ENCODE measurements around the gene MANF.
A peak's percentile ranks its signal among the peaks of the same experiment; 100 is the strongest.

MANF gene

DNA sequence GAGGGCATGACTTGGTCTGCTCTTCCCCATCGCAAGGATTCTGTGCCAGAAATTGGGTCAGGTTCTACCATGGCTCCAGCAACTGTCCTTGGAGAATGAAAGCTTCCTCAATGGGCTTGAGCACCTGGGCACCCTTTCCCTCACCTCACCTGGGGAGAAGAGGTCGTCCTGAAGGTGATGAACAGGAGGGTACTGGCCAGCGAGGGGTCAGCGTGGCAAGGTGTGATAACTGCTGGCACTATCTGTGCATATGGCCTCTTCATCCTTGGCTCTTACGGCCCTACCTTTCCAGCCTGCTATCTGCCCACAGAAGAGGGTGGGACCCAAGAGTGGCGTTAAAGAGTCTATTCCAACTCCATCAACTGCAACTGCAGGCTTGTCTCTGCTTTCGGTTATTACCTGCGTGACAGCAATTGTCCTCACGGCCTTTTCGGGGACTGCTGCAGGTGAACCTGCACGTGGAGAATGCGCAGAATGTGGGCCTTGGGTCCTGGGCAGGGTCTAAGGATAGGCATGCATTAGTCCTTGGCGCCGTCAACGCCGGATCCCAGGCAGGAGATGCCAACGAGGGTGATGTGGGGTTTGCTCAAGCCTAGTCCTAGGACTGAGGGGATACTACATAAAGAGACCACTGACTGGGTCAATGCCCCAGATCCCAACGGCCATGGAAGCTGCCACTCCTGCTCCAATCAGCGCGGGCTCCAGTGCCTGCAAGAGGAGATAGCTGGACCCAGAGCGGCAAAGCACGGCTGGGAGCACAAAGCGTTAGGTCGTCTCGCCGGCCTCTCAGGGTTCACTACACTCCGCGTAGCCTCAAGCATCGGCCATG lies 5.4 kb downstream of the MANF start:
- no peak for DNase-seq (ENCODE audit: low read depth)

GRCh38 chr3:51391075-51391565 lies 6.0 kb downstream of the MANF start, which contains the start of gene RBM15B:
Gene RBM15B, plus strand, starts transcription at chr3:51391285. Its CDS starts 115 bp downstream, at chr3:51391400.
- peak; percentile 93 for DNase-seq (ENCODE audit: low read depth)

DNA sequence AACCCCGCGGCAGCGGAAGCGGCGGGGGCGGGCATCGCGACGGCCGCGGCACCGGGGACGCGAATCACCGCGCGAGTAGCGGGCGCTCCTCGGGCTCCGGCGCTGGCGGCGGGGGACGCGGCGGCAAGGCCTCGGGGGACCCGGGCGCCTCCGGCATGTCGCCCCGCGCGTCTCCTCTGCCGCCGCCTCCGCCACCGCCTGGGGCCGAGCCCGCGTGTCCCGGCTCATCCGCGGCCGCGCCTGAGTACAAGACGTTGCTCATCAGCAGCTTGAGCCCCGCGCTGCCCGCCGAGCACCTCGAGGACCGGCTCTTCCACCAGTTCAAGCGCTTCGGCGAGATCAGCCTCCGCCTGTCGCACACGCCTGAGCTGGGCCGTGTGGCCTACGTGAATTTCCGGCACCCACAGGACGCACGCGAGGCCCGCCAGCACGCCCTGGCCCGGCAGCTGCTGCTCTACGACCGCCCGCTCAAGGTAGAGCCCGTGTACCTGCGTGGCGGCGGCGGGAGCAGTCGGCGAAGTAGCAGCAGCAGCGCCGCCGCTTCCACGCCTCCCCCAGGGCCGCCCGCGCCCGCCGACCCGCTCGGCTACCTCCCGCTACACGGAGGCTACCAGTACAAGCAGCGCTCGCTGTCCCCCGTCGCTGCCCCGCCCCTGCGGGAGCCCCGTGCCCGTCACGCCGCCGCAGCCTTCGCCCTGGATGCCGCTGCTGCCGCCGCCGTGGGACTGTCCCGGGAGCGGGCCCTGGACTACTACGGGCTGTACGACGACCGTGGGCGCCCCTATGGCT lies 6.7 kb downstream of the MANF start:
- DNase-seq (ENCODE audit: low read depth): no peak

GRCh38 chr3:51392355-51393133 lies 7.5 kb downstream of the MANF start:
- no peak for DNase-seq (ENCODE audit: low read depth)

DNA sequence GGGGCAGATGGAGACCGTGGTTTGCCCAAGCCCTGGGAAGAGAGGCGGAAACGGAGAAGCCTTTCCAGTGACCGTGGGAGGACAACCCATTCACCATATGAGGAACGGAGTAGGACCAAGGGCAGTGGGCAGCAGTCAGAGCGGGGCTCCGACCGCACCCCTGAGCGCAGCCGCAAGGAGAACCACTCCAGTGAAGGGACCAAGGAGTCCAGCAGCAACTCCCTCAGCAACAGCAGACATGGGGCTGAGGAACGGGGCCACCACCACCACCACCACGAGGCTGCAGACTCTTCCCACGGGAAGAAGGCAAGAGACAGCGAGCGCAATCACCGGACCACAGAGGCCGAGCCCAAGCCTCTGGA lies 8.0 kb downstream of the MANF start:
- DNase-seq (ENCODE audit: low read depth): no peak

GRCh38 chr3:51393564-51393963 lies 8.5 kb downstream of the MANF start:
- no peak for DNase-seq (ENCODE audit: low read depth)

DNA sequence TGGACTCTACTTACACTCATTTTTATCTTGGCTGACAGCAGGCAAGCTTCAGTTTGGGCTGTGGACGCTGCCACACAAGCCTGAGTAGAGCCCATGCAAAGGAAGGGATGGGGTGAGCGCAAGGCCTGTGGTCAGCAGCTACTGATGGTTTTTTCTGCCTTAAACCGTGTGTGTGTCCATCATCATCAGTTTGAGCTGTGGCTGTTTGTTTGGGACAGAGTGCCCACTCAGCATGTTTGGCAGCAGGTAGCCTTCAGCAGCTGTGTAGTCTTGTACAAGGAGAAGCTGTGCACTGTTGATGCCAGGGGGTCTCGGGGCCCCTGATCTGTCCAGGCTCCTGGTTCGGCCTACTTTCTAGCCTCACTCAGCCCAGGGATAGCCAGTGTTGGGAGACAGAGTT lies 9.4 kb downstream of the MANF start:
- no peak for DNase-seq (ENCODE audit: low read depth)

DNA sequence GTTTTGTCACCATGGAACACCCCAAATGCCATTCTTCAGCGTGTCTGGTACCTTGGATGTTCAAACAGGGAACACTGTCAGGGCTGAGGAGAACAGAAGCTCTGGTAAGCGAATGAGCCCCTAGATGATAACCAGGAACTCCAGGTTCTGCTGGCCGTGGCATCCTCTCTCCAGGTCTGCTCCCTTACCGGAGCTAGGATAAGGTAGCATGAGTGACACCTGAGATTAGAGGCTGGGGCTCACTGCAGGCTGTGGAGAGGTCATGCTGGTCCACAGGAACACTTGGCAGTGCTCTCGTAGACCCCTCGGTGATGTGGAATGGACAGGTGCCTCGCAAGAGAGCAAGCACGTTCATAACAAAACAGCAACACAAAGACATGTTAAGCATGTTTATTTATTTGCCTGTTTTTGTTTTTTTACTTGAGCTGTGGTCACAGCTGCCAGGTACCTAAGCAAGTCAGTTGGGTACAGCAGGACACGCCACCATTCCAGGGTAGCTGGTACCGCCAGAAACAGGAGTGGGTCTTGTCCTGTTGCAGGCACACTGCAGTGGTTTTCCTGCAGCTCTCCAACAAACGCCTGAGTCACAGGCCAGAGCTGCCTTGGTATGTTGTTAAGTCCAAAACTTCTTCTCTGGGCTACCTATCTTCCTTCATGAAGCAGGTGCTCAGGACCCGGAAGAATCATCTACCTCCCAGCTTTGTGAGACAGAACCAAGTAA lies 10.6 kb downstream of the MANF start:
- DNase-seq (ENCODE audit: low read depth): no peak

- no peak for DNase-seq (ENCODE audit: low read depth)
Measured at GRCh38 chr3:51396401-51396800, 11.3 kb downstream of the MANF start.

GRCh38 chr3:51397392-51397791 lies 12.3 kb downstream of the MANF start:
- DNase-seq (ENCODE audit: low read depth): no peak

- DNase-seq (ENCODE audit: low read depth): no peak
Measured at GRCh38 chr3:51398595-51399310, 13.7 kb downstream of the MANF start.

- no peak for DNase-seq (ENCODE audit: low read depth)
Measured at GRCh38 chr3:51400166-51400565, 15.1 kb downstream of the MANF start.

DNA sequence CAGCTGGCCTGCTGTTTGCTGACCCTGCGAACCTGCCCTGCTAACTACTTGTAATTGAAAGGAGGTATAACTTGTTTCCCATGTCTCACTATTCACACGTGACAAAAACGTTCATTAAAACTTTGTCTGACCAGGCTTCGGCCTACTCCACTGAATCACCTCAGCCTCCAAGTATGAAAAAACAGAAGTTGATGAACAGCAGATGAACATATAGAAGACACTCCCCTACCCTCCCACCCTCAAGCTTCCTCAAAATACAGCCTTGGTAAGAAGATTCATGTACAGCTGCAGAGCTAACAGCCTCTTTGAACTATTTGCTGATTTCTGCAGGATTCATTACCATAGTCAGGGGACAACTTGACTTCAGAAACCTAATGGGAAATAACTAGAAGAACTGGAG lies 16.6 kb downstream of the MANF start:
- no peak for DNase-seq (ENCODE audit: low read depth)

DNA sequence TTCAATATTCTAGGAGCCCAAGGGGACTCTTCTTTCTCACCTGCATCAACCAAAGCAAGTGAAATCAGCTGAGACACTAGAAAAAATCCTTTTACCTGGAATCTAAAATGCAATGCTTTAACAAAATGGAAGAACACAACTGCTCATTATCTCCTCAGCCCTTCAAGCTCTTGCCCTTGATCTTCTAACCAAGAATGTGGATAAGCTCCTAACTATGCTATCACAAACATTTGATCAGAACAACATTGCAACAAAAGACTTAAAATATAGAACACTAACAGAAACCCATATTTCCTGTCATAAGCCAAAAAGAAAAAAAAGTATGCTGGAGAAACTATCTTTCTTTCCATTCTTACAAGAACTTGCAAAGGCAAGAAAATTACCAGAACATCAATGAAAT lies 18.6 kb downstream of the MANF start:
- no peak for DNase-seq (ENCODE audit: low read depth)

- DNase-seq (ENCODE audit: low read depth): no peak
Measured at GRCh38 chr3:51408021-51408420, 22.9 kb downstream of the MANF start.

DNA sequence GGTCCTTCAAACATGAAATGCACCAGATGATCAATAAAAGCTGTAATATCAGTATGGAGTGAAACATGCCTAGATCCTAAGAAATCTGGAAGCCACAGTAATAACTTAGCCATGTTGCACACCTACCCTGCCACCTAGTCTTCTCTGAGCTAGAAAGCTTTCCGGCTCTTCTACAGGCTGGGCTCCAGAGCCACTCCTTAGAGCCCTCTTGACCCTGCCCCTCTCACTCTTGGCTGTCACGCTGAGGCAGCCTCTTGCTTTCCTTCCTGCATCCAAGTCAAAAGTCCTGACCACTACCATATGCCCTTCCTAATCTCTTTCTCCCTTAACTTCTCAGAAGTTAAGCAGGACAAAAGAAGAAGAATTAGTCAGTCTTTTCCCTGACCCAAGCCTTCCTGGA lies 23.7 kb downstream of the MANF start:
- DNase-seq (ENCODE audit: low read depth): no peak

- no peak for DNase-seq (ENCODE audit: low read depth)
Measured at GRCh38 chr3:51422211-51422610, 37.1 kb downstream of the MANF start.

- no peak for DNase-seq (ENCODE audit: low read depth)
Measured at GRCh38 chr3:51426921-51427320, 41.8 kb downstream of the MANF start.

- no peak for DNase-seq (ENCODE audit: low read depth)
Measured at GRCh38 chr3:51429138-51429537, 44.0 kb downstream of the MANF start.

GRCh38 chr3:51434110-51434509 lies 49.0 kb downstream of the MANF start:
- DNase-seq (ENCODE audit: low read depth): no peak

- peak; percentile 38 for DNase-seq (ENCODE audit: low read depth)
Measured at GRCh38 chr3:51434746-51435327, 49.7 kb downstream of the MANF start.
